Measurements from ENCODE around the gene ITGAD.
A peak's percentile ranks its signal among the peaks of the same experiment; 100 is the strongest.

The ITGAD gene

GRCh38 chr16:31455601-31456314 is 62.6 kb downstream of the ITGAD start:
- H3K4me1 ChIP-seq (ENCODE audit: insufficient read depth, low read length, severe bottlenecking), result peaks cover 23% of the 10 kb centered on the region
- H4K20me1 ChIP-seq (ENCODE audit: insufficient read depth, low read length), result no peaks in the 10 kb centered on the region
- no peak overlapping the region for H3K27ac ChIP-seq (ENCODE audit: low read depth, low read length, poor library complexity, severe bottlenecking)
- no peaks in the 10 kb centered on the region for H3K79me2 ChIP-seq (ENCODE audit: insufficient read depth, low read length)
- H3F3A ChIP-seq (ENCODE audit: insufficient read depth, low read length), result no peaks in the 10 kb centered on the region
- H3K27me3 ChIP-seq (ENCODE audit: insufficient read depth, low read length), result no peaks in the 10 kb centered on the region
- TF ChIP-seq CTCF (IDR thresholded peaks at IDR 0.05; ENCODE audit: low read length), result peak; percentile 66
- TF ChIP-seq EZH2 (IDR thresholded peaks at IDR 0.05; ENCODE audit: borderline replicate concordance, low read length), result no peak
- no peak overlapping the region for H3K4me3 ChIP-seq (ENCODE audit: low read depth, low read length, poor library complexity, severe bottlenecking)
- H3K4me2 ChIP-seq (ENCODE audit: low read length), result peak overlapping the region; percentile 11; the same call in 1 of the 2 replicates
- no peak overlapping the region for H3K9ac ChIP-seq (ENCODE audit: low read length)
- no peaks in the 10 kb centered on the region for H3K9me3 ChIP-seq (ENCODE audit: low read length)
- no peaks in the 10 kb centered on the region for H3K9me2 ChIP-seq (ENCODE audit: low read depth, low read length)
- H3K36me3 ChIP-seq (ENCODE audit: insufficient read depth, low read length), result peaks cover 8% of the 10 kb centered on the region; the same call in 1 of the 2 replicates
- H2AFZ ChIP-seq (ENCODE audit: low read length), result no peak overlapping the region

GRCh38 chr16:31456988-31457360 is 63.8 kb downstream of the ITGAD start:
- Histone ChIP-seq H3K79me2 (ENCODE audit: insufficient read depth, low read length) (no peaks in the 10 kb centered on the region), H3K9me2 (ENCODE audit: low read depth, low read length) (no peaks in the 10 kb centered on the region), H3K4me1 (ENCODE audit: insufficient read depth, low read length, severe bottlenecking) (peaks cover 23% of the 10 kb centered on the region), H3K27me3 (ENCODE audit: insufficient read depth, low read length) (no peaks in the 10 kb centered on the region), H4K20me1 (ENCODE audit: insufficient read depth, low read length) (no peaks in the 10 kb centered on the region), H3K4me3 (ENCODE audit: low read depth, low read length, poor library complexity, severe bottlenecking) (no peak overlapping the region), H3K9ac (ENCODE audit: low read length) (no peak overlapping the region), H3K36me3 (ENCODE audit: insufficient read depth, low read length) (peaks cover 8% of the 10 kb centered on the region; the same call in 1 of the 2 replicates), H3K4me2 (ENCODE audit: low read length) (no peak overlapping the region), H3K27ac (ENCODE audit: low read depth, low read length, poor library complexity, severe bottlenecking) (no peak overlapping the region), H3K9me3 (ENCODE audit: low read length) (no peaks in the 10 kb centered on the region), H3F3A (ENCODE audit: insufficient read depth, low read length) (no peaks in the 10 kb centered on the region), H2AFZ (ENCODE audit: low read length) (no peak overlapping the region)
- no peak for TF ChIP-seq EZH2 (IDR thresholded peaks at IDR 0.05; ENCODE audit: borderline replicate concordance, low read length)
- no peak for TF ChIP-seq CTCF (IDR thresholded peaks at IDR 0.05; ENCODE audit: low read length)

- Histone ChIP-seq H3K79me2 (ENCODE audit: insufficient read depth, low read length) (no peaks in the 10 kb centered on the region), H3K27ac (ENCODE audit: low read depth, low read length, poor library complexity, severe bottlenecking) (peak overlapping the region; percentile 87), H3K27me3 (ENCODE audit: insufficient read depth, low read length) (no peaks in the 10 kb centered on the region), H3K9me2 (ENCODE audit: low read depth, low read length) (no peaks in the 10 kb centered on the region), H3K4me1 (ENCODE audit: insufficient read depth, low read length, severe bottlenecking) (peaks cover 23% of the 10 kb centered on the region), H2AFZ (ENCODE audit: low read length) (no peak overlapping the region), H3K36me3 (ENCODE audit: insufficient read depth, low read length) (peaks cover 8% of the 10 kb centered on the region; the same call in 1 of the 2 replicates), H3K9ac (ENCODE audit: low read length) (peak overlapping the region; percentile 79), H3K4me2 (ENCODE audit: low read length) (peak overlapping the region; percentile 75), H4K20me1 (ENCODE audit: insufficient read depth, low read length) (no peaks in the 10 kb centered on the region), H3K9me3 (ENCODE audit: low read length) (no peaks in the 10 kb centered on the region), H3F3A (ENCODE audit: insufficient read depth, low read length) (no peaks in the 10 kb centered on the region), H3K4me3 (ENCODE audit: low read depth, low read length, poor library complexity, severe bottlenecking) (peak overlapping the region; percentile 77)
- TF ChIP-seq CTCF (IDR thresholded peaks at IDR 0.05; ENCODE audit: low read length) (peak; percentile 32; the same call in 1 of the 2 replicates), EZH2 (IDR thresholded peaks at IDR 0.05; ENCODE audit: borderline replicate concordance, low read length) (no peak)
Observed at GRCh38 chr16:31458073-31458843, 65.1 kb downstream of the ITGAD start.

Measured in OCI-LY1 (cell line).